Astrocyte (in vitro differentiated cells and primary cell): ENCODE data around the gene OR1L6. TPM values are rescaled to one million over a fixed set of nuclear protein-coding genes. Genes with fewer than 3 reads are reported as not detected.
A peak's percentile ranks its signal among the peaks of the same experiment; 100 is the strongest.

Experiments
- DNase-seq: peaks from one replicate; pipeline ENCODE4 v3.0.0-alpha.2; 2010; ENCODE audit warnings: low read depth
- FAIRE-seq: peaks from 2 replicates; lab custom pipeline; 2011; peaks lifted over from hg19 to GRCh38; lab: Jason Lieb, UNC
- H2AFZ ChIP-seq: 2 replicates; pipeline ENCODE4 v1.6.0; 2012; ENCODE audit warnings: low read depth, low read length, inconsistent platforms
- H3K27ac ChIP-seq: 2 replicates; pipeline ENCODE4 v1.5.1; 2011; ENCODE audit warnings: low read depth, low read length, inconsistent platforms
- H3K27me3 ChIP-seq: 2 replicates; pipeline ENCODE4 v1.6.0; 2011; ENCODE audit warnings: low read length, inconsistent platforms; ENCODE audit not compliant: insufficient read depth
- H3K36me3 ChIP-seq: 2 replicates; pipeline ENCODE4 v1.5.1; 2011; ENCODE audit warnings: low read length, inconsistent platforms; ENCODE audit not compliant: insufficient read depth
- H3K4me1 ChIP-seq: 2 replicates; pipeline ENCODE4 v1.5.1; 2011; ENCODE audit warnings: low read length, inconsistent platforms; ENCODE audit not compliant: insufficient read depth
- H3K4me2 ChIP-seq: 2 replicates; pipeline ENCODE4 v1.6.0; 2012; ENCODE audit warnings: low read length, inconsistent platforms
- H3K4me3 ChIP-seq: 2 replicates; pipeline ENCODE4 v1.5.1; 2011; ENCODE audit warnings: low read depth, mild to moderate bottlenecking, low read length, inconsistent platforms; ENCODE audit not compliant: insufficient read depth
- H3K79me2 ChIP-seq: 2 replicates; pipeline ENCODE4 v1.6.0; 2012; ENCODE audit warnings: mild to moderate bottlenecking, low read length, inconsistent platforms; ENCODE audit not compliant: insufficient read depth
- H3K9ac ChIP-seq: 2 replicates; pipeline ENCODE4 v1.6.0; 2012; ENCODE audit warnings: mild to moderate bottlenecking, low read length, inconsistent platforms
- H3K9me3 ChIP-seq: 2 replicates; pipeline ENCODE4 v1.5.1; 2012; ENCODE audit warnings: low read depth, mild to moderate bottlenecking, low read length, inconsistent platforms; ENCODE audit not compliant: insufficient read depth
- H4K20me1 ChIP-seq: 2 replicates; pipeline ENCODE4 v1.6.0; 2012; ENCODE audit warnings: low read length, inconsistent platforms; ENCODE audit not compliant: insufficient read depth
- H3K27ac Mint-ChIP-seq: one replicate; pipeline ENCODE4 v1.8.0; 2021; ENCODE audit warnings: mild to moderate bottlenecking, mixed read lengths; ENCODE audit not compliant: unreplicated experiment
- H3K27me3 Mint-ChIP-seq: one replicate; pipeline ENCODE4 v1.8.0; 2021; ENCODE audit warnings: low read depth, mixed read lengths; ENCODE audit not compliant: unreplicated experiment
- H3K36me3 Mint-ChIP-seq: one replicate; pipeline ENCODE4 v1.8.0; 2021; ENCODE audit warnings: low read depth, mixed read lengths; ENCODE audit not compliant: unreplicated experiment
- H3K4me1 Mint-ChIP-seq: one replicate; pipeline ENCODE4 v1.8.0; 2021; ENCODE audit warnings: low read depth, mixed read lengths; ENCODE audit not compliant: unreplicated experiment
- H3K4me3 Mint-ChIP-seq: one replicate; pipeline ENCODE4 v1.8.0; 2021; ENCODE audit warnings: mild to moderate bottlenecking, moderate library complexity, mixed read lengths; ENCODE audit not compliant: unreplicated experiment
- H3K9me3 Mint-ChIP-seq: one replicate; pipeline ENCODE4 v1.8.0; 2021; ENCODE audit warnings: mild to moderate bottlenecking, mixed read lengths; ENCODE audit not compliant: unreplicated experiment
- EZH2 ChIP-seq: IDR thresholded peaks from 2 replicates; pipeline ENCODE4 v1.6.1; 2012; ENCODE audit warnings: mild to moderate bottlenecking, low read length, inconsistent platforms; ENCODE audit not compliant: insufficient read depth
- total RNA-seq: library from RNA; stranded (reverse); gene quantifications from 2 replicates; pipeline ENCODE4 v1.2.1, GENCODE V29; 2021
- TF ChIP-seq, protein P1 (sequence below): IDR thresholded peaks from 2 replicates; pipeline ENCODE4 v1.5.1; 2011; ENCODE audit warnings: low read depth, mild to moderate bottlenecking, inconsistent platforms, low read length, moderate library complexity; ENCODE audit not compliant: insufficient read depth

OR1L6 gene
- total RNA-seq, 1 donor from 2014 or later: not detected

- no peaks in the 10 kb centered on the region for H3K79me2 ChIP-seq
- H3K9ac ChIP-seq: no peak overlapping the region
- Mint-ChIP-seq H3K36me3 (no peaks in the 10 kb centered on the region), H3K27ac (no peak overlapping the region), H3K27me3 (peaks cover 4% of the 10 kb centered on the region), H3K9me3 (peaks cover 15% of the 10 kb centered on the region), H3K4me3 (no peak overlapping the region), H3K4me1 (no peaks in the 10 kb centered on the region)
- no peak overlapping the region for H3K27ac ChIP-seq
- H3K36me3 ChIP-seq: no peaks in the 10 kb centered on the region
- H3K9me3 ChIP-seq: no peaks in the 10 kb centered on the region
- H3K4me1 ChIP-seq: no peaks in the 10 kb centered on the region
- H3K27me3 ChIP-seq: no peaks in the 10 kb centered on the region
- FAIRE-seq (no peak), DNase-seq (no peak)
- H3K4me2 ChIP-seq: no peak overlapping the region
- TF ChIP-seq, protein P1, sequence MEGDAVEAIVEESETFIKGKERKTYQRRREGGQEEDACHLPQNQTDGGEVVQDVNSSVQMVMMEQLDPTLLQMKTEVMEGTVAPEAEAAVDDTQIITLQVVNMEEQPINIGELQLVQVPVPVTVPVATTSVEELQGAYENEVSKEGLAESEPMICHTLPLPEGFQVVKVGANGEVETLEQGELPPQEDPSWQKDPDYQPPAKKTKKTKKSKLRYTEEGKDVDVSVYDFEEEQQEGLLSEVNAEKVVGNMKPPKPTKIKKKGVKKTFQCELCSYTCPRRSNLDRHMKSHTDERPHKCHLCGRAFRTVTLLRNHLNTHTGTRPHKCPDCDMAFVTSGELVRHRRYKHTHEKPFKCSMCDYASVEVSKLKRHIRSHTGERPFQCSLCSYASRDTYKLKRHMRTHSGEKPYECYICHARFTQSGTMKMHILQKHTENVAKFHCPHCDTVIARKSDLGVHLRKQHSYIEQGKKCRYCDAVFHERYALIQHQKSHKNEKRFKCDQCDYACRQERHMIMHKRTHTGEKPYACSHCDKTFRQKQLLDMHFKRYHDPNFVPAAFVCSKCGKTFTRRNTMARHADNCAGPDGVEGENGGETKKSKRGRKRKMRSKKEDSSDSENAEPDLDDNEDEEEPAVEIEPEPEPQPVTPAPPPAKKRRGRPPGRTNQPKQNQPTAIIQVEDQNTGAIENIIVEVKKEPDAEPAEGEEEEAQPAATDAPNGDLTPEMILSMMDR: no peak
- no peak for TF ChIP-seq EZH2
- H2AFZ ChIP-seq: no peak overlapping the region
- no peak overlapping the region for H3K4me3 ChIP-seq
- no peaks in the 10 kb centered on the region for H4K20me1 ChIP-seq
These were observed 25.7 kb downstream of the OR1L6 start for GRCh38 chr9:122767817-122768216.

DNA sequence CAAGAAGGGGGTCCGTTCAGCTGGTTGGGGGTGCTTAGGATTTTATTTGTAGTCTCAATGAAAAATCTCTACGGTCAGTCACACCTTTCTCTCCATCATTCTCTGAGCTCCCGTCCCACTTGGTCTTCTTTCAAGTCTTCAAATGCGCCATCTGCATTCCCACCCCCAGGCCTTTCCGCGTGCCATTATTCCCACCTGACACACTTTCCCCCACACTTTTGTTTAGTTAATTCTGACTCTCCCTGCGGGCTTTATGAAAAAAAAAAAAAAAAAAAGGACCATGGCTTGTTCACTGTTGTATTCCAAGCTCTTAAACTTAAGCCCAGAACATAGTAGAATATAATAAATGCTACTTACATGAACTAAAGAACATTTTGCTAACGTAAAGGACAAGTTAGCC lies 34.9 kb downstream of the OR1L6 start:
- no peak overlapping the region for H3K4me2 ChIP-seq
- H3K9me3 ChIP-seq: peaks cover 2% of the 10 kb centered on the region
- no peak overlapping the region for H3K4me3 ChIP-seq
- Mint-ChIP-seq H3K27ac (no peak overlapping the region), H3K27me3 (peaks cover 4% of the 10 kb centered on the region), H3K36me3 (no peaks in the 10 kb centered on the region), H3K9me3 (peaks cover 3% of the 10 kb centered on the region), H3K4me3 (no peak overlapping the region), H3K4me1 (peaks cover 10% of the 10 kb centered on the region)
- no peak overlapping the region for H3K27ac ChIP-seq
- no peak overlapping the region for H3K9ac ChIP-seq
- H3K27me3 ChIP-seq: no peaks in the 10 kb centered on the region
- FAIRE-seq (no peak), DNase-seq (no peak)
- no peak overlapping the region for H2AFZ ChIP-seq
- H3K36me3 ChIP-seq: no peaks in the 10 kb centered on the region
- H3K4me1 ChIP-seq: no peaks in the 10 kb centered on the region
- H3K79me2 ChIP-seq: no peaks in the 10 kb centered on the region
- H4K20me1 ChIP-seq: no peaks in the 10 kb centered on the region
- no peak for TF ChIP-seq EZH2
- TF ChIP-seq, protein P1: no peak

GRCh38 chr9:122777935-122778627 lies 36.0 kb downstream of the OR1L6 start:
- no peak overlapping the region for H3K27ac Mint-ChIP-seq
- no peak for FAIRE-seq

More at GRCh38 chr9:122777935-122778627, 36.0 kb downstream of the OR1L6 start:
- Histone ChIP-seq H3K79me2 (no peaks in the 10 kb centered on the region), H3K4me3 (no peak overlapping the region), H3K4me1 (no peaks in the 10 kb centered on the region), H4K20me1 (no peaks in the 10 kb centered on the region), H3K4me2 (peak overlapping the region; percentile 27), H3K36me3 (no peaks in the 10 kb centered on the region), H3K9ac (no peak overlapping the region), H2AFZ (no peak overlapping the region), H3K27ac (no peak overlapping the region), H3K9me3 (peaks cover 2% of the 10 kb centered on the region), H3K27me3 (no peaks in the 10 kb centered on the region)
- no peaks in the 10 kb centered on the region for H3K36me3 Mint-ChIP-seq
- TF ChIP-seq EZH2: no peak
- TF ChIP-seq, protein P1: no peak
- no peak overlapping the region for H3K4me3 Mint-ChIP-seq
- peaks cover 4% of the 10 kb centered on the region for H3K27me3 Mint-ChIP-seq
- peaks cover 2% of the 10 kb centered on the region for H3K9me3 Mint-ChIP-seq
- peak; percentile 36 for DNase-seq
- peaks cover 10% of the 10 kb centered on the region for H3K4me1 Mint-ChIP-seq
